HepG2 (cell line): Measurements from ENCODE around the gene PUM1. TPM values are rescaled to one million over a fixed set of nuclear protein-coding genes. Genes with fewer than 3 reads are reported as not detected.

Source experiments
- ATAC-seq: fragments of 200-7000 bp; cut with Tn5 transposase; 3 replicates; pipeline ENCODE4 v1.9.1; 2020; ENCODE audit warnings: mild to moderate bottlenecking, moderate library complexity
- BruUV-seq: library from RNA; stranded (reverse); fragments of 400-500 nt; replicated peaks from 2 replicates; lab custom pipeline; 2021; lab: Mats Ljungman, UMichigan
- CTCF ChIA-PET: fragments of 300-600 bp; formaldehyde crosslinking; extraction: SDS; loops from one replicate; lab custom pipeline; 2021; ENCODE audit warnings: low total read pairs, inconsistent platforms, low intra/inter-chr PET ratio; lab: Yijun Ruan, JAX
- POLR2A ChIA-PET: fragments of 350-600 bp; sonication (Branson Sonifier 250); formaldehyde crosslinking; loops from one replicate; lab custom pipeline; 2020; ENCODE audit warnings: antibody characterized with exemption, inconsistent platforms; lab: Yijun Ruan, JAX
- DNase-seq: peaks from one replicate; pipeline ENCODE4 v3.0.0-alpha.2; 2015; ENCODE audit warnings: low spot score
- FAIRE-seq: peaks from 3 replicates; lab custom pipeline; 2011; peaks lifted over from hg19 to GRCh38; lab: Jason Lieb, UNC
- H2AFZ ChIP-seq: one replicate; pipeline ENCODE4 v1.6.1; 2011; ENCODE audit warnings: low read length, inconsistent platforms
- H3K27ac ChIP-seq: fragments of 300-600 bp; 3 replicates; pipeline ENCODE4 v1.8.0; 2011; ENCODE audit warnings: mixed run types, mild to moderate bottlenecking, mixed read lengths, low read length, inconsistent platforms; ENCODE audit not compliant: insufficient read depth; ENCODE audit errors: extremely low read length
- H3K27me3 ChIP-seq, 2 experiments: fragments of 200-600 bp in 1 of 2; 2 replicates in 1 of 2; 3 replicates in 1 of 2; pipeline versions ENCODE4 v1.6.0 to v1.8.0; 2011; ENCODE audit warnings: low read length in 2 of 2, mild to moderate bottlenecking in 2 of 2, moderate library complexity in 2 of 2, inconsistent platforms in 1 of 2; ENCODE audit not compliant: insufficient read depth in 2 of 2, control insufficient read depth in 1 of 2
- H3K36me3 ChIP-seq, 2 experiments: fragments of 200-600 bp in 1 of 2; replicated peaks in 1 of 2; 2 replicates in 1 of 2; 3 replicates in 1 of 2; pipeline versions ENCODE4 v1.5.1 to v1.8.0; 2011; ENCODE audit warnings: low read length in 2 of 2, inconsistent platforms in 1 of 2; ENCODE audit not compliant: insufficient read depth in 2 of 2, control insufficient read depth in 1 of 2
- H3K4me1 ChIP-seq: 2 replicates; pipeline ENCODE4 v1.5.1; 2012; ENCODE audit warnings: low read length, inconsistent platforms; ENCODE audit not compliant: insufficient read depth
- H3K4me2 ChIP-seq: 2 replicates; pipeline ENCODE4 v1.6.0; 2011; ENCODE audit warnings: low read depth, low read length, inconsistent platforms
- H3K4me3 ChIP-seq, 3 experiments: fragments of 200-600 bp in 1 of 3; sonication (generic), shearing (Covaris generic) in 1 of 3; replicated peaks in 1 of 3; 2 replicates each; pipeline ENCODE4 v1.5.1; 2011 to 2016; ENCODE audit warnings: low read length in 3 of 3, inconsistent platforms in 2 of 3, low read depth in 2 of 3, mild to moderate bottlenecking in 2 of 3, control low read depth in 1 of 3, mixed read lengths in 1 of 3; ENCODE audit not compliant: insufficient read depth in 1 of 3
- H3K79me2 ChIP-seq: one replicate; pipeline ENCODE4 v1.6.1; 2011; ENCODE audit warnings: low read length, inconsistent platforms; ENCODE audit not compliant: insufficient read depth
- H3K9ac ChIP-seq: 2 replicates; pipeline ENCODE4 v1.6.0; 2011; ENCODE audit warnings: mild to moderate bottlenecking, low read depth, low read length, inconsistent platforms; ENCODE audit not compliant: insufficient read depth
- H3K9me3 ChIP-seq: 2 replicates; pipeline ENCODE4 v1.5.1; 2012; ENCODE audit warnings: mild to moderate bottlenecking, low read length
- H4K20me1 ChIP-seq: 2 replicates; pipeline ENCODE4 v1.6.0; 2011; ENCODE audit warnings: inconsistent platforms, mild to moderate bottlenecking, low read length, moderate library complexity; ENCODE audit not compliant: insufficient read depth
- ARID5B ChIP-seq: IDR thresholded peaks from 2 replicates; pipeline ENCODE4 v1.4.0; 2020; ENCODE audit warnings: mild to moderate bottlenecking, missing genetic modification reagents
- DMTF1 ChIP-seq: sonication (generic); formaldehyde crosslinking; IDR thresholded peaks from 2 replicates; pipeline ENCODE4 v1.4.0; 2020; ENCODE audit warnings: mild to moderate bottlenecking, missing genetic modification reagents
- HNF4A ChIP-seq: sonication (generic); formaldehyde crosslinking; IDR thresholded peaks from 2 replicates; pipeline ENCODE4 v1.4.0; 2020; ENCODE audit warnings: missing genetic modification reagents
- IKZF5 ChIP-seq: IDR thresholded peaks from 2 replicates; pipeline ENCODE4 v1.6.1; 2018; ENCODE audit warnings: missing genetic modification reagents, mild to moderate bottlenecking, missing compliant biosample characterization
- NFYC ChIP-seq: IDR thresholded peaks from 2 replicates; pipeline ENCODE4 v1.6.1; 2016; ENCODE audit warnings: missing genetic modification reagents, missing compliant biosample characterization
- NR2F6 ChIP-seq, 2 experiments: IDR thresholded peaks; 2 replicates each; pipeline ENCODE4 v1.6.1; 2016; ENCODE audit warnings: antibody characterized with exemption in 1 of 2, mild to moderate bottlenecking in 1 of 2
- PATZ1 ChIP-seq: sonication (generic); formaldehyde crosslinking; IDR thresholded peaks from 2 replicates; pipeline ENCODE4 v1.4.0; 2020; ENCODE audit warnings: missing genetic modification reagents
- RARA ChIP-seq: IDR thresholded peaks from 2 replicates; pipeline ENCODE4 v1.6.1; 2016; ENCODE audit warnings: missing genetic modification reagents, missing compliant biosample characterization
- SMAD9 ChIP-seq: sonication (generic); formaldehyde crosslinking; IDR thresholded peaks from 2 replicates; pipeline ENCODE4 v1.5.1; 2020; ENCODE audit warnings: mild to moderate bottlenecking, missing genetic modification reagents
- XRCC5 ChIP-seq: fragments of 200-400 bp; formaldehyde crosslinking; optimal IDR thresholded peaks from 2 replicates; pipeline ENCODE3; 2017; ENCODE audit warnings: mild to moderate bottlenecking, low read length
- ZBTB20 ChIP-seq: sonication (generic); formaldehyde crosslinking; IDR thresholded peaks from 2 replicates; pipeline ENCODE4 v1.8.1; 2023; ENCODE audit warnings: missing genetic modification reagents, low read depth, mild to moderate bottlenecking, borderline replicate concordance
- ZNF567 ChIP-seq: sonication (generic); formaldehyde crosslinking; IDR thresholded peaks from 2 replicates; pipeline ENCODE4 v1.8.1; 2023; ENCODE audit warnings: mild to moderate bottlenecking, missing genetic modification reagents, borderline replicate concordance
- ZNF616 ChIP-seq: sonication (generic); formaldehyde crosslinking; IDR thresholded peaks from 2 replicates; pipeline ENCODE4 v1.5.0; 2020; ENCODE audit warnings: low read depth, mild to moderate bottlenecking, missing genetic modification reagents
- ZNF841 ChIP-seq: sonication (generic); formaldehyde crosslinking; IDR thresholded peaks from 2 replicates; pipeline ENCODE4 v1.8.1; 2023; ENCODE audit warnings: missing genetic modification reagents, borderline replicate concordance
- WGBS: methylation state at CpG from one replicate; pipeline ENCODE4 v1.1.6; 2017; ENCODE audit warnings: low lambda C conversion rate; 5-methylcytosine and 5-hydroxymethylcytosine counted together
- in situ Hi-C: cut with HindIII; loops from 2 replicates; pipeline ENCODE4 v1.10.0; 2017; ENCODE audit warnings: low pct_unique_long_range_greater_than_20kb; ENCODE audit not compliant: extremely low pct_ligation_motif_present
- intact Hi-C: fragments of 100-400 bp; cut with micrococcal nuclease; formaldehyde crosslinking; loops from one replicate; pipeline ENCODE4 v1.10.0; 2022; ENCODE audit not compliant: unreplicated experiment
- polyA plus RNA-seq, 8 experiments: library from polyadenylated mRNA; depleted of rRNA in 3 of 8; stranded (reverse) in 7 of 8; unstranded in 1 of 8; fragments of >200 nt; fragmentation: Illumina TruSeq in 4 of 8; extraction: Trizol in 4 of 8; gene quantifications; 2 replicates each; pipeline versions ENCODE4 v1.2.1 to v1.2.3, GENCODE V29; 2011 to 2016; ENCODE audit warnings: low read depth in 4 of 8, missing spikeins in 1 of 8, mixed read lengths in 1 of 8; ENCODE audit not compliant: insufficient read depth in 1 of 8
- total RNA-seq, 5 experiments: library from RNA; depleted of rRNA; stranded (reverse); fragments of >200 nt; fragmentation: Illumina TruSeq; extraction: Trizol; gene quantifications; 2 replicates each; pipeline ENCODE4 v1.2.3, GENCODE V29; 2016; ENCODE audit warnings: low read depth in 1 of 5

PUM1 gene
- total and polyA plus RNA-seq, 2 of the 13 experiments (the other 11 are each of a cell fraction or from before 2014, with no cell fraction given), result 64.7 to 91.0 TPM

GRCh38 chr1:31084782-31085569 is 19.5 kb upstream of the PUM1 start:
- Histone ChIP-seq H4K20me1 (no peaks in the 10 kb centered on the region), H3K4me1 (peaks cover 9% of the 10 kb centered on the region), H3K27me3 (no peaks in the 10 kb centered on the region), H2AFZ (no peak overlapping the region), H3K9me3 (no peaks in the 10 kb centered on the region), H3K79me2 (no peaks in the 10 kb centered on the region), H3K4me2 (no peak overlapping the region; the same call in 1 of the 2 replicates), H3K9ac (no peak overlapping the region), H3K36me3 (no peaks in the 10 kb centered on the region), H3K4me3 (no peak overlapping the region), H3K27ac (no peak overlapping the region)
- 56% methylated on average over 13 of the region's 16 CpGs for WGBS
- DNase-seq (no peak), ATAC-seq (no peak), FAIRE-seq (no peak)
- POLR2A ChIA-PET, result no interaction called here
- no TSS peak for BruUV-seq
- in situ Hi-C loops (no loop called here), intact Hi-C loops (no loop called here)
- CTCF ChIA-PET, result no interaction called here
- no peak for TF ChIP-seq ZNF841 (CRISPR knock-in tag)
- TF ChIP-seq RARA (CRISPR knock-in tag), result peak; percentile 56; the same call in 1 of the 2 replicates
- no peak for TF ChIP-seq XRCC5
- TF ChIP-seq PATZ1 (CRISPR knock-in tag), result 0 out of 2 replicates have a peak, but pooled peaks have one; percentile 34
- TF ChIP-seq NFYC, result no peak
- TF ChIP-seq ZNF567, result no peak
- no peak for TF ChIP-seq IKZF5
- no peak for TF ChIP-seq ZBTB20 (CRISPR knock-in tag)
- TF ChIP-seq DMTF1 (CRISPR knock-in tag), result no peak
- no peak for TF ChIP-seq ZNF616 (CRISPR knock-in tag)
- peak; percentile 50; the same call in 1 of the 2 replicates for TF ChIP-seq NR2F6 (IDR thresholded peaks at IDR 0.05)
- TF ChIP-seq NR2F6 (CRISPR knock-in tag; IDR thresholded peaks at IDR 0.05), result peak; percentile 44; the same call in 1 of the 2 replicates
- TF ChIP-seq HNF4A (CRISPR knock-in tag), result 0 out of 2 replicates have a peak, but pooled peaks have one; percentile 12
- TF ChIP-seq SMAD9 (CRISPR knock-in tag), result no peak
- TF ChIP-seq ARID5B, result no peak
